Activated CD4-positive, alpha-beta T cell treated with anti-CD3 and anti-CD28 coated beads, Interleukin-2, amount 10 ng/mL, durations not matched to agents 24 days and 14 days (primary cell): Measurements from ENCODE around the gene CYB5R3. TPM values are rescaled to one million over a fixed set of nuclear protein-coding genes. Genes with fewer than 3 reads are reported as not detected.
A peak's percentile ranks its signal among the peaks of the same experiment; 100 is the strongest.
"Not testable (repeated sequence)": the region's sequence is repeated elsewhere in the genome, so short reads cannot be mapped to it uniquely, and the experiment has no call there.

Experiments used
- DNase-seq: peaks from one replicate; pipeline ENCODE4 v3.0.0; 2022
- H3K27ac Mint-ChIP-seq: one replicate; pipeline ENCODE4 v1.8.0; 2022; ENCODE audit warnings: mild to moderate bottlenecking, mixed read lengths
- H3K27me3 Mint-ChIP-seq: one replicate; pipeline ENCODE4 v1.8.0; 2022; ENCODE audit warnings: mixed read lengths
- H3K36me3 Mint-ChIP-seq: one replicate; pipeline ENCODE4 v1.8.0; 2022; ENCODE audit warnings: low read depth, mild to moderate bottlenecking, mixed read lengths
- H3K4me1 Mint-ChIP-seq: one replicate; pipeline ENCODE4 v1.8.0; 2021; ENCODE audit warnings: mixed read lengths
- H3K4me3 Mint-ChIP-seq: one replicate; pipeline ENCODE4 v1.8.0; 2022; ENCODE audit warnings: mild to moderate bottlenecking, moderate library complexity, mixed read lengths
- H3K9me3 Mint-ChIP-seq: one replicate; pipeline ENCODE4 v1.8.0; 2021; ENCODE audit warnings: mixed read lengths
- intact Hi-C: fragments of 100-400 bp; cut with micrococcal nuclease; formaldehyde crosslinking; loops from one replicate; pipeline ENCODE4 v1.15.1; 2023
- total RNA-seq: library from RNA; stranded (reverse); gene quantifications from 2 replicates; pipeline ENCODE4 v1.2.3, GENCODE V29; 2022

The CYB5R3 gene
- total RNA-seq, 1 donor from 2014 or later: 77.0 TPM

DNA sequence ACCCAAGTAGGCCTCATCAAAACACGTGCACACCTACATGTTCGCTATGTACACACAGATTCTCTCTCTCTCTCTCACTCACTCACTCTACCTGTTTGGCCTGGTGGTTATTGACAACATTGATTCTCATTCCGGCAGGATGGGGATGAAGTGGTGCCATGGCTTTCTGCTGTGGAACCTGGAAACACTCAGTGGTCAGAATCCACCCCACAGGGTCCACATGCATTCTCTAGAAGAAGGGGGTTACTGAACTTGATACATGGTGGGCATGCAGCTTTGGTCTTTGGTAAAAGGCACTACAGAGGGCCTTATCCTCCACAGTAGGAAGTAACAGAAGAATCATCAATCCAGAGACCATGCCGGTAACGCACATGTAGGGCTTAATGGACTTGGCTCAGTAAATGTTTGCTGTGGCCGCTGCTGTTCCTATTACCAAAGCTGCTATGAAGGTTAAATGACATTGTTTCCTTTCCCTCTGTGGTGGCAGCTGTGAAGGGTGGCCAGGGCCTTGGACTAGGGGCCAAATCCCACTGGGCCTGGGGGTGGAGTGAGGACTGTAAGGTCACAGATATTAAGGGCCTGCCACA is 47.2 kb downstream of the CYB5R3 start:
- Mint-ChIP-seq H3K4me3 (no peak overlapping the region), H3K4me1 (peaks cover 15% of the 10 kb centered on the region), H3K27ac (no peak overlapping the region), H3K36me3 (peaks cover 53% of the 10 kb centered on the region), H3K27me3 (no peaks in the 10 kb centered on the region), H3K9me3 (no peaks in the 10 kb centered on the region)
- DNase-seq: no peak
- intact Hi-C loops: no loop called here

- H3K27ac Mint-ChIP-seq: no peak overlapping the region
- H3K4me1 Mint-ChIP-seq: peaks cover 2% of the 10 kb centered on the region
- H3K9me3 Mint-ChIP-seq: no peaks in the 10 kb centered on the region
- no peak overlapping the region for H3K4me3 Mint-ChIP-seq
- no peaks in the 10 kb centered on the region for H3K27me3 Mint-ChIP-seq
- intact Hi-C loops: no loop called here
- DNase-seq: no peak
- H3K36me3 Mint-ChIP-seq: peaks cover 67% of the 10 kb centered on the region
Observed at GRCh38 chr22:42596863-42597530, 52.2 kb downstream of the CYB5R3 start.

GRCh38 chr22:42596336-42596735 is 52.9 kb downstream of the CYB5R3 start:
- DNase-seq: no peak
- Mint-ChIP-seq H3K27me3 (no peaks in the 10 kb centered on the region), H3K36me3 (peaks cover 66% of the 10 kb centered on the region), H3K27ac (no peak overlapping the region), H3K4me1 (no peaks in the 10 kb centered on the region), H3K4me3 (no peak overlapping the region), H3K9me3 (no peaks in the 10 kb centered on the region)
- intact Hi-C loops: no loop called here

DNA sequence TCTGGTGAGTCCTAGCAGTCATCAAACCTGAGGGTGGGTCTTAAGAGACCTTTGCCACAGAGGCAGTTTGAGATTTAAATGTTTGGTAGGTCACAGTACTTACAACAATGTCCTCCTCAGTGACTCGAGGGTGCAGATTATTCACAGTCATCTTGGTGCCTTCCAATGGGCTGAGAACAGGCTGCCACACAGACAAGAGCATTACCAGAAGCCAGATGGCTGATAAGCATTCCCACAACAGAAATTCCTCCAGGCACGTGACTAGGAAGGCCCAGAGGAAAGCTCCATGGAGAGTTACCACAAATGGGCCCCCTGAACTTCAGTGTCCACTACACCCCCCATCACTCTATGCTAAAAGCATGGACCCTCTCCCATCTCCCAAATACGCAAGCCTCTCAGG is 53.8 kb downstream of the CYB5R3 start:
- Mint-ChIP-seq H3K27ac (no peak overlapping the region), H3K36me3 (peaks cover 66% of the 10 kb centered on the region)

GRCh38 chr22:42591987-42592386 is 57.2 kb downstream of the CYB5R3 start:
- H3K9me3 Mint-ChIP-seq: no peaks in the 10 kb centered on the region
- intact Hi-C loops: no loop called here
- H3K27ac Mint-ChIP-seq: no peak overlapping the region
- H3K27me3 Mint-ChIP-seq: no peaks in the 10 kb centered on the region
- H3K4me3 Mint-ChIP-seq: no peak overlapping the region
- H3K4me1 Mint-ChIP-seq: peaks cover 3% of the 10 kb centered on the region
- peaks cover 55% of the 10 kb centered on the region for H3K36me3 Mint-ChIP-seq
- no peak for DNase-seq

More for the DNA sequence above, 53.8 kb downstream of the CYB5R3 start:
- no peaks in the 10 kb centered on the region for H3K4me1 Mint-ChIP-seq
- no peaks in the 10 kb centered on the region for H3K27me3 Mint-ChIP-seq
- H3K4me3 Mint-ChIP-seq: no peak overlapping the region
- intact Hi-C loops: no loop called here
- H3K9me3 Mint-ChIP-seq: no peaks in the 10 kb centered on the region
- DNase-seq: no peak

DNA sequence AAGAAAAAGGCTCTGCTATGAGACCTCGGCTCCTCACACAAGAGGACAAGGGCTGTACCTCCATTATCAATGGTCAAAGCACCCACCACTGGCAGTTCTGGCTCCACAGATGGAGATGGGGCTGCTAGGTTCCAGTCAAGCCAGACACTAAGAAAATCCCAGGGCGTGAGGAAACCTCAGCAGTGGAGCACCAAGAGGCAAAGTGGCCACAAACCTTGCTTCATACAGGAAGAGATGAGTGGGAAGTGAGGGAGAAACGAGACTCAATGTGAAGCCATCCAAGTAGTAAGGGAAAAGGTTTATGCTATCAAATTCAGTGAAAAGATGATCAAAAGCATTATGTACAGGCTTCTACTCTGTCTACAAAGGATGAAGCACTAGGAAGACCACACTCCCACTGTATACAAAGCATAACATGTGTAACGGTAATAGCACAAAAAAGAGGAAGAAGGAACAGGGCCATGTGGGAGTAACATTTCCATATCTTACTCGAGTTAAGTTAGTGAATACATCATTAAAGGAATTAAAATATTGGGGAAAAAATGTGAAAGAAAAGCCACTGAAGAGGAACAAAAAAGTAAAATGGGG is 61.5 kb downstream of the CYB5R3 start:
- Mint-ChIP-seq H3K4me3 (no peak overlapping the region), H3K27me3 (no peaks in the 10 kb centered on the region), H3K4me1 (peaks cover 6% of the 10 kb centered on the region), H3K36me3 (peaks cover 53% of the 10 kb centered on the region), H3K27ac (no peak overlapping the region), H3K9me3 (no peaks in the 10 kb centered on the region)
- no peak for DNase-seq
- intact Hi-C loops: no loop called here

GRCh38 chr22:42586381-42586780 is 62.8 kb downstream of the CYB5R3 start:
- Mint-ChIP-seq H3K4me1 (peaks cover 12% of the 10 kb centered on the region), H3K27me3 (no peaks in the 10 kb centered on the region), H3K36me3 (peaks cover 48% of the 10 kb centered on the region), H3K4me3 (no peak overlapping the region), H3K27ac (no peak overlapping the region), H3K9me3 (no peaks in the 10 kb centered on the region)
- intact Hi-C loops: no loop called here
- no peak for DNase-seq

GRCh38 chr22:42585096-42585495 is 64.1 kb downstream of the CYB5R3 start:
- Mint-ChIP-seq H3K27ac (peak overlapping the region; percentile 29), H3K36me3 (peaks cover 53% of the 10 kb centered on the region), H3K4me3 (no peak overlapping the region), H3K9me3 (no peaks in the 10 kb centered on the region), H3K4me1 (peaks cover 15% of the 10 kb centered on the region), H3K27me3 (no peaks in the 10 kb centered on the region)
- DNase-seq: no peak
- intact Hi-C loops: no loop called here

- DNase-seq: no peak
- no peaks in the 10 kb centered on the region for H3K9me3 Mint-ChIP-seq
- no peaks in the 10 kb centered on the region for H3K27me3 Mint-ChIP-seq
- H3K27ac Mint-ChIP-seq: no peak overlapping the region
- no peak overlapping the region for H3K4me3 Mint-ChIP-seq
- H3K4me1 Mint-ChIP-seq: peaks cover 17% of the 10 kb centered on the region
- H3K36me3 Mint-ChIP-seq: peaks cover 51% of the 10 kb centered on the region
- intact Hi-C loops: no loop called here
Observed at GRCh38 chr22:42584364-42584940, 64.7 kb downstream of the CYB5R3 start.

- no peak for DNase-seq
- no peaks in the 10 kb centered on the region for H3K27me3 Mint-ChIP-seq
- intact Hi-C loops: loop anchor here (2.0 kb wide), 1 partner anchor 32 kb away; the partner anchor contains the start of gene POLDIP3
- H3K27ac Mint-ChIP-seq: no peak overlapping the region
- H3K4me1 Mint-ChIP-seq: peaks cover 17% of the 10 kb centered on the region
- H3K4me3 Mint-ChIP-seq: peak overlapping the region; percentile 98
- H3K9me3 Mint-ChIP-seq: no peaks in the 10 kb centered on the region
- H3K36me3 Mint-ChIP-seq: peaks cover 56% of the 10 kb centered on the region
Observed at GRCh38 chr22:42582987-42583386, 66.2 kb downstream of the CYB5R3 start.

DNA sequence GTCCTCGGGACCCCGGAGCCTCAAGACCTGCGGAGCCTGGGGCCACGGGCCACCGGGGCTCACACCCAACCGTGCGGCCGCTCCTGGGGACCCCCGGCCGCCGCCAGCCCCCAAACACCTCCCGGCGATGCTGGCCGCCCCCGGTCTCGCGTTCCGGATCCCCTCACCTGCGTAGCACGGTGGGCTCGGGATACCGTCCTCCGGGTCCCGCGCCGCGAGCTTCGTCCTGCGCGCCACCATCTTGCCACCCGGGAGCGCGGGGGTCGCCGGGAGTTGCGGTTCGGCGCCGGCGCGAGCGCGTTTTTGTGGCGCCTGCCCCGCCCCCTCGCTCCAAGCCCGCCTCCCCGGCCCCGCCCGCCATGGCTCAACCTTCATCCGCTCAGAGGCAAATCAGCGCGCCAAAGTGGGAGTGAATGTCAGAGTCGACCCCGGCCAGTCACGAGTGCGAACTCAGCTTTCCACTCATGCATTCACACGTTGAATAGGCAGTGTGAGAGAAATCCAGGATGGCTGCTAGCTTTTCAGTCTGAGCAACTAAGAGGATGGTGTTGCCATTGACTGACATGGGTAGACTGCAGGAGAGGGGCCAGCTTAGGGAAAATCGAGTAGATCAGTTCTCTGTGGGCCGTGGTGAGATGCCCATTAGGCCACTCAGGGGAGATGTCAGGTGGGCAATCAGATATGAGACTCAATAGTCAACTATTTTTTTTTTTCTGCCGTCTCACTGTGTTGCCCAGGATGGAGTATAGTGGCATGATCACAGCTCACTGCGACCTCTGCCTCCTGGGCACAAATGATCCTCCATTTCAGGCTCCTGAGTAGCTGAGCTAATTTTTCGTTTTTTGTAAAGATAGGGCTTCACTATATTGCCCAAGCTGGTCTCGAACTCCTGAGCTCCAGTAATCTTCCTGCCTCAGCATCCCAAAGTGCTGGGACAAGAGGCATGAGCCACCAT is 67.2 kb downstream of the CYB5R3 start:
- H3K27ac Mint-ChIP-seq: peak overlapping the region; percentile 87
- H3K4me1 Mint-ChIP-seq: peaks cover 14% of the 10 kb centered on the region
- intact Hi-C loops: loop anchor here (2.0 kb wide), 1 partner anchor 33 kb away; the partner anchor contains the start of gene POLDIP3
- H3K9me3 Mint-ChIP-seq: no peaks in the 10 kb centered on the region
- DNase-seq: peak; percentile 95
- peak overlapping the region; percentile 98 for H3K4me3 Mint-ChIP-seq
- peaks cover 52% of the 10 kb centered on the region for H3K36me3 Mint-ChIP-seq
- no peaks in the 10 kb centered on the region for H3K27me3 Mint-ChIP-seq

DNA sequence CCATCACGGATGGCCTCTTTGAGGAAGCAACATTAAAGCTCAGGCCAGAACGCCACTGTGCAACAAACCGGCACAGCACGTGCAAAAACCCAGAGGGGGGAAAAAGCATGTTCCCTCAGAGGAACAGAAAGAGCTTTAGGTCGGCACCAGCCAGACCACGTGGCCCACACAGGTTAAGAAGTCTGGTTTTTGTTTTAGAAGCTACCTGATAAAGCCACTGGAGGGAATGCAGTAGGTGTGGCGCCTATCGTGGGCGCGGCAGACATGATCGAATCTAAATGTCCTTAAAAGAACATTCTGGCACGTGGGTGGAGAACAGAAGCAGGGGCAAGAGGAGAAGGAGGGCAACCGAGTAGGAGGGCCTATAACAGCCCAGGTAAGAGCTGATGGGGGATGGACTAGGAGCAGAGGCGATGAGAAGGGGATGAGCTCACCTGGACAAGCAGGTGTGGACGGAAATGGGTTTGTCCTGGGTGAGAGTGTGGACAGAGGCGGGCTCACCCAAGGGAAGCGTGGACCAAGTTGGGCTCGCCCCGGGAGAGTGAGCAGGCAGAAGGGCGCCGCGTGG is 67.9 kb downstream of the CYB5R3 start:
- Mint-ChIP-seq H3K4me3 (peak overlapping the region; percentile 98), H3K36me3 (peaks cover 45% of the 10 kb centered on the region), H3K4me1 (peaks cover 14% of the 10 kb centered on the region), H3K27ac (peak overlapping the region; percentile 96)
- H3K27me3 Mint-ChIP-seq, intact Hi-C loops, H3K9me3 Mint-ChIP-seq, DNase-seq: not testable (repeated sequence)

DNA sequence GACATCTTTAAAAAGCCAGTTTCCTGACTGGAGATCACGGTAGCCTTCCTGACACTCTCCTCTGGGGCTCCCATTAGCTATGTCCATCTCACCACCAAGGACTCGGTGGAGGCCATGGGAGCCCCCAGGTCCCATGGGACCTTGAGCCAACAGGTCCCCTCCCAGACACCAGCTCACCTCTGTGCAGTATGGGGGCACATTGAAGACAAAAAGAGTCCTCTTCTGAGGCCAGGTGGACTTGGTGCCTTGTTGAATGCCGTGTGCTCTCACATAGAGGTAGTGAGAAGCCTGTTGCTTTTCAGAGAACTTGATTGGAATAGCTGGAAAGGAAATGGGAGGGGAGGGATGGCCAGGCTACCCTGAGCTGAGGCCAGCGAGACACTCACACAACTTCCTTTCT is 69.2 kb downstream of the CYB5R3 start:
- H3K27ac Mint-ChIP-seq, H3K27me3 Mint-ChIP-seq, intact Hi-C loops, H3K9me3 Mint-ChIP-seq, DNase-seq: not testable (repeated sequence)
- peak overlapping the region; percentile 58 for H3K4me3 Mint-ChIP-seq
- peaks cover 14% of the 10 kb centered on the region for H3K4me1 Mint-ChIP-seq
- H3K36me3 Mint-ChIP-seq: peaks cover 38% of the 10 kb centered on the region
